CD4-positive, alpha-beta T cell treated with Interleukin-6 at 100 ng/mL for 8 hours (primary cell): ENCODE measurements around the gene ROR1.
"Not testable (repeated sequence)": the region's sequence is repeated elsewhere in the genome, so short reads cannot be mapped to it uniquely, and the experiment has no call there.

Experiments used
- DNase-seq: peaks from one replicate; pipeline ENCODE4 v3.0.0-alpha.2; 2020; ENCODE audit warnings: mixed read lengths, low spot score

ROR1 gene

GRCh38 chr1:63759778-63760177, 14.0 kb upstream of the ROR1 start:
- no peak for DNase-seq

GRCh38 chr1:63770381-63770780, 3.4 kb upstream of the ROR1 start:
- DNase-seq = no peak

- DNase-seq = no peak
Observed at GRCh38 chr1:63772201-63772600, 1.6 kb upstream of the ROR1 start.

DNA sequence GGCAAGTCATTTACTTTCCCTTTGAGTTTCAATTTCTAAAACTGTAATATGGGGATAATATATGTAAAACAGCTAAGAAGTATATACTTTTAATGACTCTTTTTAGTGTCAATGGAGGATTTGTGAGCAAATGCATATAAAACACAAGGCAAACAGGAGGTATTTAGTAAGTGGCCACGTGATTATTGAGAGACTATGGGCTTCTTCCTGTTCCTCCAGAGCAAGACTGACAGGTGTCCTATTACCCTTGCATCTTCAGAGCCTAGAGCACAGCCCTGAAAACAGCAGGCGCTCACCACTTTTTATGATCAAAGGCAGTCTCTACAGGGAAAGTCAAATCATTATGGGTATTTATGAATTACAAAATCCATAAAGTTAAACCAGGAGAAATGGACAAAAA, 941 bp upstream of the ROR1 start:
- DNase-seq = no peak

GRCh38 chr1:63773496-63773814, 362 bp upstream of the ROR1 start:
- no peak for DNase-seq

GRCh38 chr1:63774617-63775417, 1.0 kb downstream of the ROR1 start:
- no peak for DNase-seq

GRCh38 chr1:63775418-63776127, 1.8 kb downstream of the ROR1 start:
- DNase-seq = no peak

DNA sequence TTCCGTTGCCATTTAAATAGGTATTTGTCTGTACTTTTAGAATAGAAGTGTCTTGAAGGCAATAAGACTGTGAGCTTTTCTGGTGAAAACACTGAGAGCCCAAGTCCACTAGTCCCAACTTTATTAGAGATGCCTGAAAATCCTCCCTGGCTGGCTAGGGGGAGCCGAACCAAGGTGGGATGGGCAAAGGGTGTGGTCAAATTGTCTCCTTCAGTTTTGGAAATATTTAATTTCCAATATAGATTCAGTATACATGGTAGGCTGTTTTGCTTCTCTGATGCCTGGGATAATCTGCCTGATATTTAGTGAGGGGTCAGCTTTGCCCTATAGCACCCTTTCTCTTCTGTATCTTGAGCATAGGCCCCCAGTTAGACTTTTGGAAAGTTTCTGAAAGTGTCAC, 3.5 kb downstream of the ROR1 start:
- DNase-seq = no peak

DNA sequence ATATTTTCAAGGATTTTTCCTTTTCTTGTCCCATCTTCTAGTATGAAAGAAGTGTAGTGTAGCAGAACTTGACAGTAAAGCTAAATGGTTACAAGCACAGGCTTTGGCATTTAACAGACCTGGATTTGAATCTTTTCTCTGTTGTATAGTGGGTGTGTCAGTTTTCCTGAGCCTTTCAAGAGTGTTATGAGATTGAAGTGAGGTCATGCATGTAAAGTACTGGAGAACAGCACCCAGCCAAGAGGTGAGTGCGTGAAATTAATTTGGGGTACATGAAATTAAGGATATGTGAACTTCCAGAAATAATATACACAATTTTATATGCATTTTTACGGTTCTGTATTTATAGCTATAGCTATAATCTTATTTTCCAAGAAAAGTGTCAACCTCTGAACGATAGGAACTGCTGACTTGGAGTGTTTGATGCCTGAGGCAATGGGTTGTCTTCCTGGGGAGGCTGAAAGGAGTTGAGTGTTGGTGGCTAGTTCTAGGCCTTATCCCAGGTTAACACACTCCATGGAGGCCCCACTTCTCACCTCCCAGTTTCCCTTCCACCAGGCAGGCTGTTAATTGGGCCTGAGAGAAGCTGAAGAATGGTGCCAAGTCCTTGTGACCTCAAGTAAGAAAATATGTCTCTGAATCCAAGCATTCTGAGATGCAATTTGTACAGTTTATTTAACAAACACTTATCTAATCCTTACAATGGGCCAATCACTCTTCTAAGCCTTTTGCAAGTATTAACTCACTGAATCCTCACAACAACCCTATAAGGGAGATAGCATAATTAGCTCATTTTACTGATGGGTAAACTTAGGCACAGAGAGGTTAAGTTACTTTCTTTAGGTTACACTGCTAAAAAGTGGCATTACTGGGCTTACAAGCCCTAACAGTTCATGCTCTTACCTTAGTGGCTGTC, 4.4 kb downstream of the ROR1 start:
- no peak for DNase-seq

- no peak for DNase-seq
Observed at GRCh38 chr1:63779338-63780211, 5.8 kb downstream of the ROR1 start.

DNA sequence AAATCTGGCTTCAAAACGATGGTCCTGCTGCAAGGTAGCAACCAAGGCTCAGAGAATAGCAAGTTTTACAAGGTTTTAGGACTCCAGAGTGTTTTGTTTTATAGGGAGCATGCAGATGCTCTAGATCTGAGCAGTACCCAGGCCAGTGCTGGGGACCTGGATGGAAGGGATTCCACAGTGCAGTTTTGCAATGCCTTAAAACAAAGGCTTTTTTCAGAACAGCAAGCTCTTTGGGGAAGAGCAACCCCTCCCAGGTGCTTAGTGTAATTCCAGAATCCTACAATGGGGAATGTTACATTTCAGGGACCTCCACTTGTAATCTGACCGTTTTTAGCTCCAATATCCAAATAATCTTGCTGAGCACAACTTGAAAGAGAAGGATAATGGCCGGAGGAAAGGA, 6.7 kb downstream of the ROR1 start:
- no peak for DNase-seq

GRCh38 chr1:63782982-63783381, 9.2 kb downstream of the ROR1 start:
- no peak for DNase-seq

GRCh38 chr1:63784083-63784482, 10.3 kb downstream of the ROR1 start:
- no peak for DNase-seq

DNA sequence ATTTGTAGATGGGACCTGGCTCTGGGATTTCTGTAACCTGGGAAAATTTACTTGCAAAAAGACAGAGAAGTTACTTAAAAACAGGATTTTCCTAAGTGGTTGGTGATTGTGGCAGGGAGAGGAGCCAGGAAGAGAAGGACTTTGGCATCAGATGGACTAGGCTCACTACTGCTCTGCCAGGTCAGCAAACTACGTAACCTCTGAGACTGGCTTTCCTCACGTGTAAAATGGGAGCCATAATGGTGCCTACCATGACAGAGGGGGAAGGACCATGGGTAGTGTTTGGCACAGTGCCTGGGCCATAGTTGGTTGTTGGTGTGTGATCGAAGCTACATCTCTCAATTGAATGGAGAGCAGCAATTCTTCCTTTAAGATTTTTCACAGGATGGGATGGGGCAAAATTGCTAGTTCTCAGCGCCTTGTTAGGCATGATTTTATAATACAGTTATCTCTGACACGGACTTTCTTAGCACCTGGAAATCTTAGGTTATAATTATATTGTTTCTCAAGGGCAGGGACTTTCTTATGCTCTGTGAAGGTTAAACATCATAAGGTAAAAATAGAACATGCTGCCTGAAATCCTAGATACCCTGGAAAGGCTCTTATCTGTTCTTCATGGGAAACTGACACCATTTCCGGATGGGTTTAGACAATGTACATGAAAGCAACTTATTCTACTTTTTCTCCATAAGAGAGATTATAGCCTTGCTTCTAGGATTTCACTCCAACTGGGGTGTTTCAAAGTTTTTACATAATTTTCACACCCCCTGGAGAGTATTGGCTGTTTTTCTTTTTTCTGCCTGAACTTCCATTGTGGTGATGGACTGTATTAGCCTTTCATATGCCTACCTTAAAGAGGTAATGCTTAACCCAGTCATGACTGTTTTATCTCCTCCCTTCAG, 10.9 kb downstream of the ROR1 start:
- no peak for DNase-seq

- DNase-seq = not testable (repeated sequence)
Observed at GRCh38 chr1:63787270-63787669, 13.5 kb downstream of the ROR1 start.

DNA sequence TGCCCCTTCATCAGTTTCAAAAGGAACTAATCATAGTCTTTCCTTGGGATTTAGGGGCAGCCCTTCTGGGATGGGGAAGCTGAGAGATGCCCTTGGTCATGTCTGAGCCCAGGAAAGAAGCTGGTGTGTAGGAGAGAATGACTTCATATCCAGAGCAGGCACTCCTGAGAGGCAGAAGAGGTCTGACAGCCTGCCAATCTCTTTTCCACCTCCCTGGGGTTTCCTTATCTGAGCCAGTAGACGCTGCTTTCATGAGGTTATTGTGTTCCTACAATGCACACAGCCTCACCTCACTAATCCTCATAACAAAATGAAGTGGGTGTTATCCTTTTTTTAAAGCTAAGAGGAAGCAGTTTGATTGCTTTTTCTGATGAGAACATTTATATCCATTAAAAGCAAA, 14.1 kb downstream of the ROR1 start:
- DNase-seq = no peak

DNA sequence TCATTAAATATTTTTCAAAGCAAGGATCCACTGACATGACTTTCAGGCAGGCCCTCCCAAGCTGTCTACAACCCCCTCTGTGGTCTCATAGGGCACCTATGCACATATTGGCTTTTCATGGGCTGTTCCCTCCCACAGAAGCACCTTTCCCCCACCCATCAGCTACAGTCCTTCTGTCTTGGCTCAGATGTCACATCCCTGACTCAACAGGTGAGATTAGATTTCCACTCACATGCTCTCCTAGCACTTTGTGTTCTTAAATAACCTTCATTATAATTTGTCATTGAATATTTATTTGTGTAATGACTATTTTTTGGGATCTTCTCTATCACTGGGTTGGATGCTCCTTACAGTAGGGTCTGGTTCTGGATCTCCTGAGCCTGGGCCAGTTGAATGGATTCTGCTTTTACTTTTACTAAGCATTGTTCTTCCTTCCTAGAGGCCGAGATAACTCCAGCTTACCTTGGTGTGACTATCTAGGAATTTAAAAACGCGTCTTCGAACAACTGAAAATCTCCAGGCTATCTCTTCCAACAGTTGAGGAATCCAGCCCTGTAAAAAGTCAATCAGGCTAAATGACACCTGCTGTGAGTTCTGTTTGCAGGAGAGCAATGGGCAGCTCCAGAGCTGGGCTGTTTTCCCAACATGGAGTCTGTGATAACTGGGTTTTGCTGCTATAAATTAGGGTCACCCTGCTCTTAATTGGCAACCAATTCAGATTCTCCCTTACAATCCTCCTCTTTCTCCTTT, 16.2 kb downstream of the ROR1 start:
- no peak for DNase-seq

DNA sequence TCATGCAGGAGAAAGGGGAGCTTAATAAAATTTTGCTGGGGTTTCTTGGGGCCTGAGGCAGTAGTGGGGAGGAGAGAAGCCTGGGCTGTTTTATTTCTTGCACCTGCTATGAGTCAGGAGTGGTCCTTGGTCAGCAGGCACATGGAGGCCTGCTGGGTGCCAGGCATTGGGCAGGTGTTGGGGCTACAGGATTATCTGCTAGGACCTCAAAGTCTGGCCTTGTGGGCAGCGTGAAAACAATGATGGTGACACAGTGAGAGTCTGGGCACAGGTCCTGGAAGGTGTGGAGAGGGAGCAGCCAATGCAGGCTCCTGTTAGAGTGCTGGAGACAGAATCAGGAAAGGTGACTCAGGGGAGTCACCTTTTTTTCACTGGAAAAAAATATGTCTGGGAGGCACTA, 17.2 kb downstream of the ROR1 start:
- no peak for DNase-seq

GRCh38 chr1:63792152-63792551, 18.3 kb downstream of the ROR1 start:
- no peak for DNase-seq

- no peak for DNase-seq
Observed at GRCh38 chr1:63793741-63794240, 20.0 kb downstream of the ROR1 start.
